Kidney (tissue), 14 donors: ENCODE results near the gene DRGX. TPM values are rescaled to one million over a fixed set of nuclear protein-coding genes. Genes with fewer than 3 reads are reported as not detected.

ENCODE experiments used
- DNase-seq, 5 donors: peaks; one replicate each; pipeline ENCODE4 v3.0.0-alpha.2; 2013 to 2020
- FAIRE-seq: peaks from 2 replicates; lab custom pipeline; 2012; peaks lifted over from hg19 to GRCh38; lab: Jason Lieb, UNC
- H3K27ac ChIP-seq, 2 donors: one replicate each; pipeline ENCODE4 v1.7.0; 2013; ENCODE audit warnings: low read depth in 2 of 2, low read length in 2 of 2, inconsistent platforms in 1 of 2
- H3K27me3 ChIP-seq: one replicate; pipeline ENCODE4 v1.7.1; 2013; ENCODE audit warnings: low read length, inconsistent platforms; ENCODE audit not compliant: control insufficient read depth, insufficient read depth
- H3K36me3 ChIP-seq, 3 donors: one replicate each; pipeline versions ENCODE4 v1.7.0 to v1.7.1; 2013; ENCODE audit warnings: low read length in 3 of 3, control low read depth in 1 of 3, inconsistent platforms in 1 of 3; ENCODE audit not compliant: insufficient read depth in 3 of 3, control insufficient read depth in 2 of 3
- H3K4me1 ChIP-seq, 3 donors: one replicate each; pipeline versions ENCODE4 v1.7.0 to v1.7.1; 2013; ENCODE audit warnings: low read length in 3 of 3, inconsistent platforms in 1 of 3, low read depth in 1 of 3; ENCODE audit not compliant: control insufficient read depth in 2 of 3, insufficient read depth in 2 of 3
- H3K4me3 ChIP-seq, 3 donors: one replicate each; pipeline versions ENCODE4 v1.7.0 to v1.8.1; 2013; ENCODE audit warnings: low read length in 3 of 3, control low read depth in 1 of 3, inconsistent platforms in 1 of 3
- H3K9ac ChIP-seq, 3 donors: one replicate each; pipeline versions ENCODE4 v1.7.0 to v1.7.1; 2013; ENCODE audit warnings: low read length in 3 of 3, control low read depth in 1 of 3, inconsistent platforms in 1 of 3
- H3K9me3 ChIP-seq, 3 donors: one replicate each; pipeline versions ENCODE4 v1.7.0 to v1.7.1; 2013; ENCODE audit warnings: low read length in 3 of 3, control low read depth in 1 of 3, inconsistent platforms in 1 of 3; ENCODE audit not compliant: control insufficient read depth in 2 of 3, insufficient read depth in 1 of 3
- intact Hi-C: fragments of 100-400 bp; cut with DNase I; formaldehyde crosslinking; loops from one replicate; pipeline ENCODE4 v1.11.1; 2022
- polyA plus RNA-seq: library from polyadenylated mRNA; stranded (reverse); fragments of 350-450 nt; fragmentation: Illumina TruSeq; extraction: RNeasy Lipid Tissue Mini Kit (QIAGEN cat#74804); gene quantifications from one replicate; pipeline ENCODE4 v1.2.3, GENCODE V29; 2014; ENCODE audit warnings: low read depth, low replicate concordance; ENCODE audit not compliant: insufficient read depth
- total RNA-seq: library from RNA; stranded (reverse); fragmentation: NEBNext Ultra II Directional; extraction: Animal tissue kit (Norgen Biotek cat#: 25700); gene quantifications from one replicate; pipeline ENCODE4 v1.2.1, GENCODE V29; 2021
- TF ChIP-seq, protein P1 (sequence below): IDR thresholded peaks from 3 replicates; pipeline ENCODE4 v1.5.1; 2012; ENCODE audit warnings: mild to moderate bottlenecking, moderate library complexity, borderline replicate concordance; ENCODE audit not compliant: insufficient read depth; ENCODE audit errors: extremely low read depth
- donor health status: control.
- donor health status: control.
- donor health status: control.
- donor health status: control.
- donor health status: control.
- donor health status: DM: yes; HTN: yes; CAD: no.
- donor health status: Normal renal cell carcinoma (clear cell type).

The DRGX gene
- total and polyA plus RNA-seq, 2 donors from 2014 or later: not detected

DNA sequence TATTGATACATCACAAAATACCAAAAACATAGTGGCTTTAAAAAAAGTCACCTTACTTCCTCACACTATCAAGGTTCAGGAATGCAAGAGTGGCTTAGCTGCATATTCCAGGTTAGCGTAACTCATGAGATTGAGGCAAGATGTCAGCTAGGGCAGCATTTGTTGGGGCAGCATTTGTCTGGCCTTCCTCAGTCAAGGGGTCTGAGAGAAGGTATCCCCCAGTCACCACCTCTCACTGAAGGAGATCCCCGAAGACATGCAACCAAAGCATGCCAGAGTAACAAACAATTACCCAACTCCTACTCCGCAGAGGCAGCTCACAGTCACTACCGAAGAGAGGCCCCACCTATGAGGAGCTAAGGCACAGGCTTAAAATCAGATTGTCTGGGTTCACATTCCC lies 48.5 kb downstream of the DRGX start:
- TF ChIP-seq, protein P1, sequence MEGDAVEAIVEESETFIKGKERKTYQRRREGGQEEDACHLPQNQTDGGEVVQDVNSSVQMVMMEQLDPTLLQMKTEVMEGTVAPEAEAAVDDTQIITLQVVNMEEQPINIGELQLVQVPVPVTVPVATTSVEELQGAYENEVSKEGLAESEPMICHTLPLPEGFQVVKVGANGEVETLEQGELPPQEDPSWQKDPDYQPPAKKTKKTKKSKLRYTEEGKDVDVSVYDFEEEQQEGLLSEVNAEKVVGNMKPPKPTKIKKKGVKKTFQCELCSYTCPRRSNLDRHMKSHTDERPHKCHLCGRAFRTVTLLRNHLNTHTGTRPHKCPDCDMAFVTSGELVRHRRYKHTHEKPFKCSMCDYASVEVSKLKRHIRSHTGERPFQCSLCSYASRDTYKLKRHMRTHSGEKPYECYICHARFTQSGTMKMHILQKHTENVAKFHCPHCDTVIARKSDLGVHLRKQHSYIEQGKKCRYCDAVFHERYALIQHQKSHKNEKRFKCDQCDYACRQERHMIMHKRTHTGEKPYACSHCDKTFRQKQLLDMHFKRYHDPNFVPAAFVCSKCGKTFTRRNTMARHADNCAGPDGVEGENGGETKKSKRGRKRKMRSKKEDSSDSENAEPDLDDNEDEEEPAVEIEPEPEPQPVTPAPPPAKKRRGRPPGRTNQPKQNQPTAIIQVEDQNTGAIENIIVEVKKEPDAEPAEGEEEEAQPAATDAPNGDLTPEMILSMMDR: no peak
- Histone ChIP-seq H3K4me1 (no peaks in the 10 kb centered on the region), H3K4me3 (no peak overlapping the region), H3K9ac (no peak overlapping the region), H3K27me3 (no peaks in the 10 kb centered on the region), H3K36me3 (no peaks in the 10 kb centered on the region), H3K27ac (no peak overlapping the region), H3K9me3 (peaks cover 0 to 11% (median 0%) of the 10 kb centered on the region in 3 donors)
- intact Hi-C loops: no loop called here
- FAIRE-seq (no peak), DNase-seq (no peak)

DNA sequence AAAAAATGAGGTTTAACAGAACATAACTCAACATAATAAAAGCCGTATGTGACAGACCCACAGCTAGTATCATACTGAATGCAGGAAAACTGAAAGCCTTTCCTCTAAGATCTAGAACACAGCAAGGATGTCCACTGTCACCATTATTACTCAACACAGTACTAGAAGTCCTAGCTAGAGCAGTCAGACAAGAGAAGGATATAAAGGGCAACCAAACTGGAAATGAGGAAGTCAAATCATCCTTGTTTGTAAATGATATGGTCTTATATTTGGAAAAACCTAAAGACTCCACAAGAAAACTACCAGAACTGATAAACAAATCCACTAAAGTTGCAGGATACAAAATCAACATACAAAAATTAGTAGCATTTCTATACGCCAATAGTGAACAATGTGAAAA lies 51.0 kb downstream of the DRGX start:
- Histone ChIP-seq H3K9ac (no peak overlapping the region), H3K27me3 (no peaks in the 10 kb centered on the region), H3K4me1 (no peaks in the 10 kb centered on the region), H3K27ac (no peak overlapping the region), H3K9me3 (peaks cover 0 to 4% (median 0%) of the 10 kb centered on the region in 3 donors), H3K4me3 (no peak overlapping the region), H3K36me3 (no peaks in the 10 kb centered on the region)
- intact Hi-C loops: no loop called here
- FAIRE-seq: no peak
- TF ChIP-seq, protein P1: no peak
- DNase-seq: no peak

DNA sequence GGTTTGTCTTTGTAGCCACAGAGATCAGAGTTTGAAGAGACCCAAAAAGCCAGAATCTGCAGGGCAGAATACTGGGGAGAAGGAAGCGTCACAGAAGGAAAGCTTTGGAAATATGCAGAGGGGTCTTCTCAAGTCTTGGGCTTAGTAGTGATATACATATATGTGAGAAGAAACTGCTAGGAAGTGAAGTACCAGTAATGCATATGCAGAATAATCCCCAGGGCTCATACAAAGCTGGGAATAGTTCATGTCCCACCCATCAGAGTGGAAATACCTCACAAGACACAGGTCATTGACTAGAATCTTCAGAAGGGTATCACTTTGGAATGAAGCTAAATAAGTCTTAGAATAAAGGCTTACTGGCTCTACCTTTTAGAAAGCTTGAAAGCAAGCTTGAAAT lies 57.3 kb downstream of the DRGX start:
- TF ChIP-seq, protein P1: no peak
- FAIRE-seq (no peak), DNase-seq (no peak)
- H3K9ac ChIP-seq: no peak overlapping the region
- no peaks in the 10 kb centered on the region for H3K4me1 ChIP-seq
- no peaks in the 10 kb centered on the region for H3K9me3 ChIP-seq
- no peaks in the 10 kb centered on the region for H3K27me3 ChIP-seq
- H3K4me3 ChIP-seq: no peak overlapping the region
- no peak overlapping the region for H3K27ac ChIP-seq
- intact Hi-C loops: no loop called here
- H3K36me3 ChIP-seq: no peaks in the 10 kb centered on the region

DNA sequence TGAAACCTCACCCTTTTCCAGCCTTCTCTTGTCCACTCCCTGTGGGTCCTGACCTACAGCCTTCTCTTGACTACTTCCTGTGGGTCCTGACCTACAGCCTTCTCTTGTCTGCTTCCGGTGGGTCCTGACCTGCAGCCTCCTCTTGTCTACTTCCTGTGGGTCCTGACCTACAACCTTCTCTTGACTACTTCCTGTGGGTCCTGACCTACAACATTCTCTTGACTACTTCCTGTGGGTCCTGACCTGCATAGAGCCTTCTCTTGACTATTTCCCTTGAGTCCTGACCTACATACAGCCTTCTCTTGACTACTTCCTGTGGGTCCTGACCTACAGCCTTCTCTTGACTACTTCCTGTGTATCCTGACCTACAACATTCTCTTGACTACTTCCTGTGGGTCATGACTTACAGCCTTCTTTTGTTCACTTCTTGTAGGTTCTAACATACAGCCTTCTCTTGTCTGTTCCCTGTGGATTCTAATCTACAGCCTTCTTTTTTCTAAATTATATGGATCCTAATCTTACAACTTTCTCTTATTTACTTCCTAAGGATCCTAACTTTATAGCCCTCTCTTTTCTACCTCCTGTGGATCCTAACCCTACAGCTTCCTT lies 60.4 kb downstream of the DRGX start:
- TF ChIP-seq, protein P1: no peak
- Histone ChIP-seq H3K36me3 (no peaks in the 10 kb centered on the region), H3K4me1 (no peaks in the 10 kb centered on the region), H3K9me3 (no peaks in the 10 kb centered on the region), H3K27me3 (no peaks in the 10 kb centered on the region), H3K27ac (no peak overlapping the region), H3K9ac (no peak overlapping the region), H3K4me3 (no peak overlapping the region)
- no peak for FAIRE-seq
- DNase-seq: no peak
- intact Hi-C loops: no loop called here
